Measurements from ENCODE around the gene OGFOD2. TPM values are rescaled to one million over a fixed set of nuclear protein-coding genes. Genes with fewer than 3 reads are reported as not detected.
A peak's percentile ranks its signal among the peaks of the same experiment; 100 is the strongest.

The OGFOD2 gene
- total and polyA plus RNA-seq, 7 donors = 6.4 to 25.3 (median 8.5) TPM

- H3K27ac ChIP-seq = no peak overlapping the region
- DNase-seq (no peak), ATAC-seq (no peak)
- no peaks in the 10 kb centered on the region for H3K27me3 ChIP-seq (ENCODE audit: insufficient read depth in 3 of 3, low read length in 2 of 3)
- no peak overlapping the region for H3K4me3 ChIP-seq
- H3K36me3 ChIP-seq (ENCODE audit: insufficient read depth in 1 of 2, low read depth in 1 of 2) = no peaks in the 10 kb centered on the region
- H3K9me3 ChIP-seq = no peaks in the 10 kb centered on the region
- TF ChIP-seq CTCF (IDR thresholded peaks at IDR 0.05) = no peak
- 86 to 90% (median 86%) methylated on average over 24 to 27 of the region's 27 CpGs for WGBS, 3 donors
- intact Hi-C loops (cut with DNase I) = no loop called here
- H3K4me1 ChIP-seq = peaks cover 4% of the 10 kb centered on the region
Observed at GRCh38 chr12:122949816-122950675, 25.0 kb upstream of the OGFOD2 start.

GRCh38 chr12:122951406-122951805 lies 23.6 kb upstream of the OGFOD2 start:
- no peaks in the 10 kb centered on the region for H3K27me3 ChIP-seq (ENCODE audit: insufficient read depth in 3 of 3, low read length in 2 of 3)
- TF ChIP-seq CTCF (IDR thresholded peaks at IDR 0.05) = no peak
- H3K4me1 ChIP-seq = peaks cover 4% of the 10 kb centered on the region
- no peaks in the 10 kb centered on the region for H3K36me3 ChIP-seq (ENCODE audit: insufficient read depth in 1 of 2, low read depth in 1 of 2)
- H3K4me3 ChIP-seq = no peak overlapping the region
- intact Hi-C loops (cut with DNase I) = no loop called here
- 87 to 91% (median 88%) methylated on average over 9 of the region's 9 CpGs for WGBS, 3 donors
- no peaks in the 10 kb centered on the region for H3K9me3 ChIP-seq
- no peak for ATAC-seq
- DNase-seq = no peak
- no peak overlapping the region for H3K27ac ChIP-seq

GRCh38 chr12:122951979-122952892 lies 22.8 kb upstream of the OGFOD2 start:
- intact Hi-C loops (cut with DNase I) = loop anchor here (1.0 to 2.0 kb wide), 3 partner anchors 91 to 159 kb away; no protein-coding TSS in a partner anchor
- 64 to 73% (median 66%) methylated on average over 12 of the region's 12 CpGs for WGBS, 3 donors
- DNase-seq (peak; percentile 73 to 86), ATAC-seq (peak; percentile 93 to 98 (median 96))
- Histone ChIP-seq H3K9me3 (no peaks in the 10 kb centered on the region), H3K36me3 (ENCODE audit: insufficient read depth in 1 of 2, low read depth in 1 of 2) (no peaks in the 10 kb centered on the region), H3K27ac (no peak overlapping the region), H3K27me3 (ENCODE audit: insufficient read depth in 3 of 3, low read length in 2 of 3) (no peaks in the 10 kb centered on the region), H3K4me3 (no peak overlapping the region), H3K4me1 (no peaks in the 10 kb centered on the region)
- peak; percentile 90 for TF ChIP-seq CTCF (IDR thresholded peaks at IDR 0.05)

GRCh38 chr12:122955156-122955555 lies 19.9 kb upstream of the OGFOD2 start:
- no peaks in the 10 kb centered on the region for H3K36me3 ChIP-seq (ENCODE audit: insufficient read depth in 1 of 2, low read depth in 1 of 2)
- intact Hi-C loops (cut with DNase I) = no loop called here
- DNase-seq (no peak), ATAC-seq (no peak)
- H3K9me3 ChIP-seq = no peaks in the 10 kb centered on the region
- no peaks in the 10 kb centered on the region for H3K4me1 ChIP-seq
- WGBS, 3 donors = 43 to 58% (median 47%) methylated on average over 8 of the region's 8 CpGs
- H3K4me3 ChIP-seq = no peak overlapping the region
- H3K27me3 ChIP-seq (ENCODE audit: insufficient read depth in 3 of 3, low read length in 2 of 3) = no peaks in the 10 kb centered on the region
- H3K27ac ChIP-seq = no peak overlapping the region
- TF ChIP-seq CTCF (IDR thresholded peaks at IDR 0.05) = no peak

All from psoas muscle (tissue), 8 donors.